ENCODE measurements around the gene KCNIP4. TPM values are rescaled to one million over a fixed set of nuclear protein-coding genes. Genes with fewer than 3 reads are reported as not detected.
"Not testable (repeated sequence)": the region's sequence is repeated elsewhere in the genome, so short reads cannot be mapped to it uniquely, and the experiment has no call there.

Gene KCNIP4
- total RNA-seq, 1 donor from 2014 or later: not detected

GRCh38 chr4:20829617-20830357 lies 1118.8 kb downstream of the KCNIP4 start:
- intact Hi-C loops (cut with DNase I): no loop called here
- ATAC-seq: no peak

DNA sequence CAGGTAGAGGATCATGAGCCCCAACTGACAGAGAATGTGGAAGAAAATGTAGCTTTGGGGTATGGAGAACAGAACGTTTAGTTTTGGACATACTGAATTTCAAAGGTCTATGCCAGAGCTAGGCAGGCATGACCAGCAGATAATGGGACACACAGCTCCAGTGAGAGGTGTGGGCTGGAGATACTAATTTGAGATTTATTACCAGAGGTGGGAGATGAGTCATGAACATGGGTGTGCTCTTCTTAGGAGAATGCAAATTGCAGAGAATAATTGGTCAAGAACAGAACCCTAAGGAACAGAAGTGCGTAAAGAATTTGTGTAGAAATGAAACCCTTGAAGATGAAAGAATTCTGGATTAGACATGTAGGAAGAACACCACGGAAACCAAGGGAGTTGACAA lies 1123.1 kb downstream of the KCNIP4 start:
- intact Hi-C loops (cut with DNase I): no loop called here
- no peak for DNase-seq (ENCODE audit: missing footprints)
- no peak for ATAC-seq

More at GRCh38 chr4:20829617-20830357, 1118.8 kb downstream of the KCNIP4 start:
- DNase-seq (ENCODE audit: missing footprints): no peak

- intact Hi-C loops (cut with DNase I): no loop called here
- DNase-seq (ENCODE audit: missing footprints) (no peak), ATAC-seq (no peak)
Observed at GRCh38 chr4:20816287-20816686, 1132.3 kb downstream of the KCNIP4 start.

DNA sequence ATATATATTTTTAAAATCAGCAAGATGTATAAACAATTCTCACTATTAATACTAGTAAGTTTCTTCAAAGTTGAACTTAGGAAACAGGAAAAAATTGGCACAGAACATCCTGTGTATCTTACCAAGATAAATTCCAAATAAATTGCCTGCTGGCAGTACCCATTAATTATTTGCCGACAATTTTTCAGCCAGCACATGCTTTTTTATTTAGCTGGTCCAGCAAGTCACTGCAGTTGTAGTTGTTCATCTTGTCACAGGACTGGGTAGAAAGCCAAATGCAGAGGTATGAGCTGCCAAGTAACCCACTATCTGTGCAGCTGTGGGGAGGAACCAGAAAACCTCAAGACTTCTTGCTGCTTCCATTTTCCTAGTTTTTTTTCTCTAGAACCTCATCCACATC lies 1134.9 kb downstream of the KCNIP4 start:
- DNase-seq (ENCODE audit: missing footprints) (no peak), ATAC-seq (no peak)
- intact Hi-C loops (cut with DNase I): no loop called here

- no peak for ATAC-seq
- intact Hi-C loops (cut with DNase I): no loop called here
- DNase-seq (ENCODE audit: missing footprints): no peak
Observed at GRCh38 chr4:20809812-20810211, 1138.8 kb downstream of the KCNIP4 start.

DNA sequence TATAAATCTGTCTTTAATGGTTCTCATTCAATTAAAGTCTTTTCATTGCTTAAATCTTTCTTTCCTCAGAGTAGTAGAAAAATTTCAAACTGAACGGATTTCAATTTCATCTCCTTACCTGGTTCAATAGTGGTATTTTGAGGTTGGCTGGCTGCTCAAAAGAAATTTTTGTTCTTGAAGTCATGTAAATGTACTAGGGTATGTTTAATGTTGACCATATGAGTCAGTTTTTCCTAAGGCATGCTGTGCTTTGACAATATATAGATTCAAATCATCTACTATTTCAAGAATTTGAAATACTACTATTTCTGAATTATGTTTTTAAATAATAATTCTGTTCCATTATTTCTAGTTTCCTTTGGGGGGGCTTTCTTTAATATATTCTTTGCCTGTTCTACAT lies 1142.9 kb downstream of the KCNIP4 start:
- DNase-seq (ENCODE audit: missing footprints) (no peak), ATAC-seq (no peak)
- intact Hi-C loops (cut with DNase I): no loop called here

GRCh38 chr4:20787940-20788665 lies 1160.5 kb downstream of the KCNIP4 start:
- no peak for DNase-seq (ENCODE audit: missing footprints)
- no peak for ATAC-seq
- intact Hi-C loops (cut with DNase I): no loop called here

- DNase-seq (ENCODE audit: missing footprints); ATAC-seq; intact Hi-C loops (cut with DNase I): not testable (repeated sequence)
Observed at GRCh38 chr4:20783134-20783533, 1165.4 kb downstream of the KCNIP4 start.

DNA sequence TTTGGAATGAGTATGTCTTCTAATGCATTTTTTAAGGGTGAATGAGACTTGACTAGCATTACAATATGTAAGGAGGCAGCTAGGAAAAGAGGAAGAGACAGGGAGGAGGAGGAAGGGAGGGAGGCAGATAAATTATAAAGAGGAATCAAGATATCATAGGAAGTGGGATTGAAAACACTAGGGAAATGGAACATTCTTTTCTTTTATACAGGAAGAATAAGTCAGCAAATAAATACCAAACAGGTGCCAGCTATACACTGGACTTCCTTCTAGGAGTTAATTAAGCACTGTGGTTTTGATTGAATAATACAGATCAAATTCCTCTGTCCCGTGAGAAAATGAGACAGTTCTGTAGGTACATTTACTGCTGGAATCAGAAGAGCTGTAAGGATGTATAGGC lies 1169.7 kb downstream of the KCNIP4 start:
- DNase-seq (ENCODE audit: missing footprints) (no peak), ATAC-seq (no peak)
- intact Hi-C loops (cut with DNase I): loop anchor here (10.0 kb wide), 1 partner anchor 986 kb away; no protein-coding TSS in a partner anchor

- intact Hi-C loops (cut with DNase I): loop anchor here (5.0 to 10.0 kb wide), 2 partner anchors 359 to 991 kb away; no protein-coding TSS in a partner anchor
- ATAC-seq (no peak), DNase-seq (ENCODE audit: missing footprints) (no peak)
Observed at GRCh38 chr4:20773144-20773997, 1175.2 kb downstream of the KCNIP4 start.

DNA sequence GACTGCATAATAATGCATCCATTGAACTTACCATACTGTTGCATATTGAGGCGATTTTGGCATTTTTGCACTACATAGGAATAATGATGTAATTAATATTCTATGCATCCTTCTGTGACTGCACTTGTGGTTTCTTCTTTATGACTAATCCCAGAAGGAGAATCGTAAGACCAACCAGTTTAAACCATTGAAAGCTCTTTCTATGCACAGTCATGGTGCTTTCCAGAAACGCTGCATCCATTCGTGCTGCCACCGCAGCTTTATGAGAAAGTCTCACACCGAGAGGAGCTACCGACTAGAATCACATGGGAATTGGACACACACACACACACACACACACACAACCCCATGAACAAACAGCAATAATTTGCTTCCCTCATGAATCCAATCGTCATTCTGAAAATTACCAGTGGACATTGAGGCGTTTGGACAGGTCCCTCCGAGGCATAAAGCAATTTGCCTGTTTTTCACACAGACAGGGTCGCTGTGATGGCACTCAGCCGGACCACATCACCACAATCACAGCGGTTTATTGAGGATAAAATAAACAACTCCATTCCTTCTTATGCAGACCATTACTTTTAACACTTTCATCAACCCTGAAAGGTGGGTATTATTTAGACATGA lies 1184.1 kb downstream of the KCNIP4 start:
- DNase-seq (ENCODE audit: missing footprints): no peak
- no peak for ATAC-seq
- intact Hi-C loops (cut with DNase I): no loop called here

DNA sequence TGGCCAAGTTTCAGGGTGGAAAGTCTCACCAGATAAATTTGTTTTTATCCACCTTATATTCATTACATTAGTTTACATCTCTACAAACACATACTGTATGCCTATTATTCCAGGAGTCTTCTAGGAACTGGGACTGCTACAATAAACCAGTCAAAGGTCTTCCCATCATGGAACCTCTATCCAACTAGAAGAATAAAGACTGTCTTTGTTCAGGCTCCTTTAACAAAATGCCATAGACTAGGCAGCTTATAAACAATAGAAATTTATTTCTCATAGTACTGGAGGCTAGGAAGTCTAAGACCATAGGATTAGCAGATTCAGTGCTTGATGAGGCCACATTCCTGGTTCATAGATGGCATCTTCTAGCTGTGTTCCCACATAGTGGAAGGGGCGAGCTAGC lies 1186.7 kb downstream of the KCNIP4 start:
- ATAC-seq: no peak
- no peak for DNase-seq (ENCODE audit: missing footprints)
- intact Hi-C loops (cut with DNase I): no loop called here

DNA sequence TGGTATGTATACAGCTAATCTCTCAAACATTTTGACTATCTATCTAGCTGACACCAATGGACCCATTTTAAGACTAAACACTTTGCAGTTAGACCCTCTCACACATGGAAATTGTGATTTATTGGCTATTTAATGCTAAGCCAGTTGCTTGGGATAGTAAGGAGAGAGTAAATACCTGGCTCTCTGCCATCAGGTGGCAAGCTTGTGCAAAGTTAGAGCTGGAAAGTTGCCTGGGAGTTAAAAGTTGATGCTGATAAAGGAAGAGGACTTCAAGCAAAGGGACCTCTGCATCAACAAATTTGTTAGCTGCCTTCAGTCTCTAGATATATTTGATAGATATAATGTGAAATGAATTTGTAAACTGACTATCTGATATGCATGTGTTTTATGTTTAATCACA lies 1187.2 kb downstream of the KCNIP4 start:
- ATAC-seq: no peak
- no peak for DNase-seq (ENCODE audit: missing footprints)
- intact Hi-C loops (cut with DNase I): no loop called here

DNA sequence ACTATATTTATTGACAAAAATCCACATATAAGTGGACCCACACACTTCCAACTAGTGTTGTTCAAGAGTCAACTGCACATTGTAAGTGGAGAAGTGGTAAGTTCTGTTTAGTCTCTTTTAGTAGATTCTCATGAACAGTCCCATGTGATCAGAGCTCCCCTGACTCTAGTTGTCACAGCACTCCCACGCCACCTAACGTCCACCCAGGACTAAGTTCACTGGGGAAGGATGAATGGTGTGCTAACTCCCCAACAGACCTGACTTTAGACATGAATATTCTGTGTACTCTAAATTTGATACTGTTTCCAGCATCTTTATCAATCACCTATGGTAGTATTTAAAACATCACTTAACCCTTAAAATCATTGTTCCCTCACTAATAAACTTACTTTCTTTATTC lies 1188.5 kb downstream of the KCNIP4 start:
- intact Hi-C loops (cut with DNase I): no loop called here
- DNase-seq (ENCODE audit: missing footprints) (no peak), ATAC-seq (no peak)

GRCh38 chr4:20754036-20754435 lies 1194.5 kb downstream of the KCNIP4 start:
- intact Hi-C loops (cut with DNase I): no loop called here
- ATAC-seq (no peak), DNase-seq (ENCODE audit: missing footprints) (no peak)

DNA sequence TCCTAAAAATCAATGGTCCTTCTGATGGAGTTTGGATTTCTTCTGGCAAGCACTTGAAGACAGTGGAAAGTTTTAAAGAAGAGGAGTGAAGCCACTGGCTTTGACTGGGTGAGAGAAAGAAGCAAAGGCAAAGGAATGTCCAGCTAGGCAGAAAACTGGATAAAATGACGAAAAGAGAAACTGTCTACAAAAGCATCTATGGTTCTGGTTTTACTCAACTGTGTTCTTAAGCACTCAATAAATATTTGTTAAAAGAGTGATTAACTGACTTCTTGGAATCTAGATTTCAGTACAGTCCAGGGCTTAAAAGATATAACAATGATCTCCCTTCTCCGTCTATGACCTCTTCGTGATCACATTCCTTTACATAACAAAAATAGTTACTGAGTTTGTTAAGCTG lies 1195.9 kb downstream of the KCNIP4 start:
- intact Hi-C loops (cut with DNase I): no loop called here
- ATAC-seq: no peak
- DNase-seq (ENCODE audit: missing footprints): no peak

DNA sequence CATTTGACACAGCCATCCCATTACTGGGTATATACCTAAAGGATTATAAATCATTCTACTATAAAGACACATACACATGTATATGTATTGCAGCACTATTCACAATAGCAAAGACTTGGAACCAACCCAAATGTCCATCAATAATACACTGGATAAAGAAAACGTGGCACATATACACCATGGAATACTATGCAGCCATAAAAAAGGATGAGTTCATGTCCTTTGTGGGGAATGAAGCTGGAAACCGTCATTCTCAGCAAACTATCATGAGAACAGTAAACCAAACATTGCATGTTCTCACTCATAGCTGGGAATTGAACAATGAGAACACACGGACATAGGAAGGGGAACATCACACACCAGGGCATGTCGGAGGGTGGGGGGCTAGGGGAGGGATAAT lies 1202.6 kb downstream of the KCNIP4 start:
- DNase-seq (ENCODE audit: missing footprints); ATAC-seq; intact Hi-C loops (cut with DNase I): not testable (repeated sequence)

GRCh38 chr4:20735931-20736330 lies 1212.6 kb downstream of the KCNIP4 start:
- no peak for ATAC-seq
- intact Hi-C loops (cut with DNase I): no loop called here
- no peak for DNase-seq (ENCODE audit: missing footprints)

DNA sequence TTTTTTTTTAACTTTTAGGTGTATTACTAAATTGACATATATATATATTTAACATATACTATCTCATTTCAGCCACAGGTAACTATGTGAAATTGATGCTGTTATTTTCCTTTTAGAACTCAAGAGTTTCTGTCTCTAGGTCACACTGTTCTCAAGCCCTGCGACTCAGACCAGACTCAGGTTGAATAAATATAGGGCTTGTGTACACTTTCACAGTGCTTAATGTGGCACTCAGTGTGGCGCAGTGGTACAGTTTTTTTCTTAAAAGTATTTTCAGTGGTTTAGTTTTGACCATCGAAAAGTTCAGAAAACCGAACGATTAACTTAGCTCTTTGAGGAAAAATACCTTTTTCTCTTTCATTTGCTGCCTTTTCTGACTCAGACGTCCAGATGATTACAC lies 1223.7 kb downstream of the KCNIP4 start:
- DNase-seq (ENCODE audit: missing footprints) (no peak), ATAC-seq (no peak)
- intact Hi-C loops (cut with DNase I): no loop called here

Data from Right ventricle myocardium inferior (tissue), 1 donor.